Tibial nerve (tissue), 3 donors: ENCODE measurements around the gene SYCE1.
"Not testable (repeated sequence)": the region's sequence is repeated elsewhere in the genome, so short reads cannot be mapped to it uniquely, and the experiment has no call there.

Source experiments
- POLR2A ChIP-seq, 2 donors: fragments of 450-650 bp; IDR thresholded peaks; one replicate each; pipeline ENCODE4 v1.6.1; 2017; ENCODE audit warnings: antibody characterized with exemption in 2 of 2, mild to moderate bottlenecking in 2 of 2, moderate library complexity in 2 of 2
- TF ChIP-seq, protein P1 (sequence below), 5 experiments: fragments of 200-600 bp in 3 of 5; fragments of 450-650 bp in 2 of 5; sonication (generic) in 3 of 5; IDR thresholded peaks; one replicate each; pipeline ENCODE4 v1.5.1; 2016 to 2019; ENCODE audit warnings: antibody characterized with exemption in 5 of 5, mild to moderate bottlenecking in 3 of 5, moderate library complexity in 2 of 5

DNA sequence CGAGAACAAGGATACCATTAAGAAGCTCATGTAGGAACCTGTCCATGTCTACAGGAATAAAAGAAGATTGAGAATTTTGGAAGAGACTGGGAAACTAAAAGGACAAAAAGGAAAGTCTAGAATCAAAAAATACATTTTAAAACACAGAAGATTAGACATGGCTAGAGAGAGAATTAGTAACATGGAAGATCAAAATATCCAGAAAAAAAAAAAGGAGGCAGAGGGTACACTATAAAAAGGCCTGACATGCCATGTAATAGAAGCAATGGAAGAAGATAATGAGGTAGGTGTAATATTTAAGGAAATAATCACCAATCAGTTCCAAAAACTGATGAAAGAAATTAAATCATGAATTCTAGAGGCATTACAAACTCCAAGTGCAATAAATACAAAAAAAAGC lies 8.1 kb upstream of the SYCE1 start:
- TF ChIP-seq POLR2A (IDR thresholded peaks at IDR 0.05) = not testable (repeated sequence)
- TF ChIP-seq, protein P1, sequence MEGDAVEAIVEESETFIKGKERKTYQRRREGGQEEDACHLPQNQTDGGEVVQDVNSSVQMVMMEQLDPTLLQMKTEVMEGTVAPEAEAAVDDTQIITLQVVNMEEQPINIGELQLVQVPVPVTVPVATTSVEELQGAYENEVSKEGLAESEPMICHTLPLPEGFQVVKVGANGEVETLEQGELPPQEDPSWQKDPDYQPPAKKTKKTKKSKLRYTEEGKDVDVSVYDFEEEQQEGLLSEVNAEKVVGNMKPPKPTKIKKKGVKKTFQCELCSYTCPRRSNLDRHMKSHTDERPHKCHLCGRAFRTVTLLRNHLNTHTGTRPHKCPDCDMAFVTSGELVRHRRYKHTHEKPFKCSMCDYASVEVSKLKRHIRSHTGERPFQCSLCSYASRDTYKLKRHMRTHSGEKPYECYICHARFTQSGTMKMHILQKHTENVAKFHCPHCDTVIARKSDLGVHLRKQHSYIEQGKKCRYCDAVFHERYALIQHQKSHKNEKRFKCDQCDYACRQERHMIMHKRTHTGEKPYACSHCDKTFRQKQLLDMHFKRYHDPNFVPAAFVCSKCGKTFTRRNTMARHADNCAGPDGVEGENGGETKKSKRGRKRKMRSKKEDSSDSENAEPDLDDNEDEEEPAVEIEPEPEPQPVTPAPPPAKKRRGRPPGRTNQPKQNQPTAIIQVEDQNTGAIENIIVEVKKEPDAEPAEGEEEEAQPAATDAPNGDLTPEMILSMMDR (IDR thresholded peaks at IDR 0.05) = not testable (repeated sequence)
